NCI-H1048 (cell line): ENCODE results near the gene PITX1.
"Not testable (repeated sequence)": the region's sequence is repeated elsewhere in the genome, so short reads cannot be mapped to it uniquely, and the experiment has no call there.

Experiments used
- DNase-seq: peaks from one replicate; lab custom pipeline; 2025; lab: John Stamatoyannopoulos, UW

Gene PITX1

GRCh38 chr5:135033901-135034235 lies at the start of gene PITX1:
Gene PITX1 (minus strand): TSS chr5:135034228. CDS start chr5:135033881, 347 bp downstream.
- DNase-seq, result no peak

- not testable (repeated sequence) for DNase-seq
Observed at GRCh38 chr5:135083334-135083733, 49.3 kb upstream of the PITX1 start.

DNA sequence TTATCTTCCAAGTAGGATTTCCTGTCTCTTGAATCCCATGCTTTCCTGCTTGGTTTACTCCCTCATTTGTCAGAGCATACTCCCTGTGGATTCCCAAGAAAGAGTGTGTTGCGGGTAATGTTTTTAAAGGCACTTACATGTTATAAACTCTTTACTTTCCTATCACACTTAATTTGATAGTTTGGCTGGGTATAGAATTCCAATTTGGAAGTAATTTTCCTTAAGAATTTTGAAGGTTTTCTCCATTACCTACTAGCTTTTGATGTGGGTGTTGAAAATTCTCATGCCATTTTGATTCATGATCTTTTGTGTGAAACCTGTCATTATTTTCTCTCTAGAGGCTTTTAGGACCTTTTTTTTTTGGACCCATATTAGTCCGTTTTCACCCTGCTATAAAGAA lies 47.2 kb upstream of the PITX1 start:
- no peak for DNase-seq

DNA sequence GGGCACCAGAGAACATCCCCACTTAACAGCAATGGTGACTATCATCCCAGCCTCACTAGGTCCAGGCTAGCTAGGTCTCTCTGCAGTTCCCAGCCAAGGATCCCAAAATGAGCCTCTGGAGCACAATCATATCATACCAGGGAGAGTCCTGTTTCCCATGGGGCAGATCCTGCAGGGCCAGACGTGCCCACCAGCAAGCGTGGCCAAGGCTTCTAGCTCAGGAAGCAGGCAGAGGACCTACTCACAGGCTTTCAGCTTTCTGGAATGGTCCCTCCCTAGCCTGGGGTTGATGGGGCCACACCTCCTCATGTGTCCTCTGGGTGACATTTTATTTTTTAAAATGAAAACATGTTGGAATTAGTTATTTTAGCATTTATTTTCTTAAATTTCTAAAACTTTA lies 45.7 kb upstream of the PITX1 start:
- DNase-seq, result no peak

DNA sequence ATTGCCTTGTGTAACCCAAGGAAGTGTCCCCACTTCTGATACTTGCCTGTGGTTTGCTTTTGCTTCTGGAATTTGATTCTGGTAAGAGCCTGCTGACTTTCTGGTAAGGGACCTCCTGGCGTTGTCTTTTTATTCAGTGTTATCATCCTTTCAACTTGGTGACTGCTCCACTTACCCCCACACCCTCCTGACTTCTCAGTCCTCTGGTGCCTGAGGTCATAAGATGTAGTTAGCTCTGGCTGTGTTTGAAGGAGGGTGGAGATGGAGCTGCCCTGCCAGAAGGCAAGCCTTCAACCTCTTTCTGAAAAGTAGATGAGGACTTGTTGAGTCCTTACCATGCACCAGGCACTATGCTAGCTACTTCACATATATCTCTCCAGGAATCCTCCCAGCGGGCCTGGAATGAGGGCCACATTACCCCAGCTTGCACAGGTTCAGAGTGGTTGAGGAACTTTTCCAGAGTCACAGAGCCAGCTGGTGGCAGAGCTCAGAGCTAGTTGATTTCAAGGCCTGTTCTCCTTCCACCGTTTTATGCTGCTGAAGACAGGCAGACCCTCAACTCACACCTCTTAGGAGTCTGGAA lies 45.2 kb upstream of the PITX1 start:
- DNase-seq, result no peak

DNA sequence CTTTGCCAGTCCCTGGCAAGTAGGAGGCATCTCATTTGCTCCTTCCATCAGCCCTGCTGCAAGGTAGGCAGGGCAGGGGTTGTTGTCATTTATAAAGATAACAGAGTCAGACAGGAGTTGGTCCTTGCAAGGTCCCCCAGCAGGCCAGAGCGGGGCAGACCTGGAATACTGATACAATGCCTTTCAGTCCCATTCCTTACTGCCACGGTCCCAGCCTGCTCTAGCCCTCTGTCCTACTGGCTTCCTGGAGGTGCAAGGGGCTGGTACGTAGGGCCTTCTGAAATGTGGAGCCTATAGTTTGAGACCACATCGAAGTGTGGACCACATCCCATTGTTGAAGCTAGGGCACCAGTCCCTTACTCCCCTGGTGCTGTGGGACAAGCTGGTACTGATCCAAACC lies 42.8 kb upstream of the PITX1 start:
- no peak for DNase-seq

- DNase-seq, result no peak
Observed at GRCh38 chr5:135076051-135076491, 42.0 kb upstream of the PITX1 start.

GRCh38 chr5:135075621-135076020 lies 41.6 kb upstream of the PITX1 start:
- DNase-seq, result no peak

- DNase-seq, result no peak
Observed at GRCh38 chr5:135073761-135074345, 39.8 kb upstream of the PITX1 start.

GRCh38 chr5:135072387-135073281 lies 38.6 kb upstream of the PITX1 start:
- no peak for DNase-seq

- DNase-seq, result no peak
Observed at GRCh38 chr5:135071311-135071710, 37.3 kb upstream of the PITX1 start.

DNA sequence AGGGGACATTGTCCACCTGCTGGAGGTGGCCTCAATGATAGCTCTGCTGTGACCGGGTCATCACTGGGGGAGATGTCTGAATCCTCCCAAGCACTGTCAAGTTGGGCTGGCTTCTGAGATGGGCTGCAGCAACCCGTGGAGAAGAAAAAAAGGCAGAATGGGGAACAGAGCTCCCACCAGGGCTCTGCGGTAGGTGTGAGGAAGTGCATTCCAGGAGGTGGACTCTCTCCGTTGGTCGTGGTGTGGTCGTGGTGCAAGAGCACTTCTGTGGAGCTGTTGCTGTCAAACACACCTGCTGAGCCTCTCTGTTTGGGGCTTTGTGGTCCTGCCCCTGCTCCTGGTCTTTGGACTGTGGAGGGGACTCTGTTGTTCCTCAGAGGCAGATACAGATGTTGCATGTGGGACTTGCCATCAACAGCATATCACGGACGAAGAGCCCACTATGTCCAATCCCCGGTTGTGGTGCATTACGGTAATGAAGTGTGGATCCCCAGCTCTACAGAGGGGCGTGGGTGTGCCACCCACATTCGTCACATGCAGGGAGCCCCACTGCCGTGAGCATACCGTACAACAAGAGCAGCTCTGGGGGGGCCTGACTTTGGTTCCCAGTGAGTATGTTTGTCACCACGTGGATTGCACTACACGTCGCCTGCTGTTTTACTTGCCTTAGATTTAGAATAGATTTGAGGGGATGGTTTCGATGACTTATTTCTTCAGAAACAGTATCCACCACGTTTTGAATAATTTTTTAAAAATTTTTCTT lies 36.0 kb upstream of the PITX1 start:
- DNase-seq, result no peak

GRCh38 chr5:135069016-135069770 lies 35.2 kb upstream of the PITX1 start:
- no peak for DNase-seq

DNA sequence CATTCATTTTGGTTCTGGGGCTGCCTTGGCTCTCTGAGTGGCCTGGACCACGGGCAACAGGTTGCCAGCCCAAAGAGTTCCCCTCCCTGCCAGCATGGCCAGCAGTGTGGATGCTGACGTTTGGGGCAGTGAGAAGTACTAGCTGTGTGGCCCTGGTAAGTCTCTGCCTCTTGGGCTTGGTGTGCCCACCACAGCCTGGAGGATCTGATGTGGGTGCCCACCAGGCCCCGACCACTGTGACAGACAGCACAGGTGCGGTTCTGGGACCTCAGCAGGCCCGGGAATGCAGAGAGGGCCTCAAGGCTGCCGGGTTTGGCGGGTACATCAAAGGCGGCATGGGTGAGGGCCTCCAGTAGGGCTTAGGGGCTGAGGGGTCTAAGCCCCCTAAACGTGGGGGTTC lies 33.6 kb upstream of the PITX1 start:
- DNase-seq, result no peak

- no peak for DNase-seq
Observed at GRCh38 chr5:135066781-135067180, 32.8 kb upstream of the PITX1 start.

- no peak for DNase-seq
Observed at GRCh38 chr5:135065306-135066265, 31.6 kb upstream of the PITX1 start.

DNA sequence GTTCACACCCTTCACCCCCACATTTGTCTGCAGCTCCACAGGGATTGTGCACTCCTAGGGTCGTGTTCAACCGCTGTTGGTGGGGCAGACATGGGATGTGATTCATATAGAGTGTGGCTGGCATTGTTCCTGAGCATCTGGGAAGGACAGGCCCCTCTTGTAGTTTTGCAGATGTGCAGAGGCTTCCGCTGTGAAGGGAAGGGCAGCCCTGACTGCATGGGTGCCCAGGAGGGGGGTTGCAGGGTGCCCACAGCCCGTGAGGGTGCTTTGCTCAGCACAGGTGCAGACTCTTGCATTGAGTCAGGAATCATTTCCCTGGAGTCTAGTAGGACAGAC lies 30.2 kb upstream of the PITX1 start:
- no peak for DNase-seq

DNA sequence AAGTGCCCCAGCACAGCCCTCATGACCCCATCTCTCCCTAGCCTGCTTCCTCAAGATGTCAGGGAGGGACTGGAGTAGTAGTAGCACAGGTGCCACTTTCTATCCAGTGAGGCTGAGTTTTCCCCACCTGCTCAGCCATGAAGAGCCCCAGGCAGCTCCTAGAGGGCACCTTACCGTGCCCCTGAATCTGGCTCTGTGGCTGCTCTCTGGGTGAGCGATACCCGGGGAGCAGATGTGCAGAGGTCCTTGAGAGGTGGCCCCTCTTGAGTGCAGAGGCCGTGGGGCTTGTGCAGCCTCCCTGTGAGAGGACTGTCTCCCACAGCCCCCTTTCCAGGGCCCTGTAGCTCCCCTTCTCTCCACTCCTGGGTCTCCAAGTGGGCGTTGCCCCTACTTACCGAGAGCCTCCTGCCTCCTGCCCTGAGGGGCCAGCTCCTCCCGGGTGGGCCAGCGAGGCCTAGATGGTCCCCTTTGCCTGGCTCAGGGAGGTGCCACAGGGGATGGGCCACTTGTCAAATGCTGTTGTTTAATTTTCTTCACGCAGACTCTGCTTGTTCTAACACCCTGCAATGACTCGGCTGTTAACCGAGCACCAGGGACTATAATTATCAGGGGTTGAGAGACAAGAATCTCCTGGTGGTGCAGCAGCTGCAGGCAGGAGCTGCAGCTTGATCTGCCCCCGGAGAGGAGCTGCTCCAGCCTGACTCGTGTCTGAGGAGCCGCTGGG lies 29.6 kb upstream of the PITX1 start:
- no peak for DNase-seq

DNA sequence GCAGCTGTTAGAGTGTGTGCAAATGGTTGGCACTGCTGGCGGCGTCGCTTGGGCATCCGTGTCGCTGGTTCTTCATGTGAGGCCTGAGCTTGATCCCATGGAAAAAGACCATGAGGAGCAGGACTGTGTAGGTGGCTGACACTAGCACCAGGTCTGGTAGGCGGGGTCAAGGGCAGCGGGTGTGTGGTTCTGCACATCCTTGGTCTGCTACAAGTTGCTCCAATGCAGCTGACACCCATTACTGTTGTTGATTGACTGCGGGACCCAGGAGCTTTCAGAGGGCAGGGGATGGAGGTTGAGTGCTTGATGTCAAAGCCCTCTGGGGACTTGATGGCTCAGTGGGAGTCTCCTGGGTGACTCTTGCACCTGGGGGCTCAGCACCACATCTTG lies 29.0 kb upstream of the PITX1 start:
- DNase-seq, result no peak
